GM19035 (cell line): ENCODE data around the gene PMEL.
"Not testable (repeated sequence)": the region's sequence is repeated elsewhere in the genome, so short reads cannot be mapped to it uniquely, and the experiment has no call there.

Source experiments
- ATAC-seq: cut with Tn5 transposase; IDR thresholded peaks from one replicate; pipeline ENCODE4 v1.9.1; 2021; ENCODE audit not compliant: unreplicated experiment

PMEL gene

DNA sequence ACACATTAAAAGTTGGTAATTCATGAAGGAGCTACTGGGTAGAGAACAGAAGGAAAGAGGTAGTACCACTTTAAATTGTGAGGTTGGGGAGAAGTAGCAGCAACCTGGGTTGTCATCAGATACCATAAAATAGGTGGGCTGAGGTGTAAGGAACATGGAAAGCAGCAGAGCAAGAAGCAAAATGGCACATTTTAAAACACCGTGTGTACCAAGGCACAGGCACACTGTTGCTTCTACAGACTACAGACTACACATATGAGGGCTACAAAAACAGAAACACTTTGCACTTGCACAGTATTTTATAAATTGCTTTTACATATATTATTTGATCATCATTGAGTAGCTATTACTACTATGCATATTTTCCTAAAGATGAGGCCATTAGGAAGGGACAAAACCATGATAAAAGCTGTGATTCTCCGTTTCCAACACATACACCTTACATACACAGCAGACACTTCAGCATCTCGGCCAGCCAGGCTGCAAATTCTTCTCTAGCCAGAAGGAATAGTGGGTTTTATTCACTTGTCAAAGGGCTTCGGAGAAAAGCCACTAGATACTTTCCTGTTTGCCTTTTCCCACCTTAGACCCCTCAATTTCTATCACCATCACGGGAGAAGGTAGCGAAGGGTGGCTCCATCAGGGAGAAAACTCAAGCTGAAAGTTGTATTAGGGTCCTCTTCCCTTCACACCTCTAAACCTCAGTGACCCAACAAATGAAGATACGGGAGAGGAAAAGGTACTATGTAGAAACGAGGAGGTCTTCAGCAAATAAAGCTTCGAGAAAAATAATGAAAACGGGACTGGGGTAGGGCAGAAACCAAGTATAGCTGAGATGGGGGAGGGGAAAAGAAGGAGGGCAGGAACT, 39.7 kb downstream of the PMEL start:
- ATAC-seq: no peak

GRCh38 chr12:55925371-55925770, 40.5 kb downstream of the PMEL start:
- no peak for ATAC-seq

DNA sequence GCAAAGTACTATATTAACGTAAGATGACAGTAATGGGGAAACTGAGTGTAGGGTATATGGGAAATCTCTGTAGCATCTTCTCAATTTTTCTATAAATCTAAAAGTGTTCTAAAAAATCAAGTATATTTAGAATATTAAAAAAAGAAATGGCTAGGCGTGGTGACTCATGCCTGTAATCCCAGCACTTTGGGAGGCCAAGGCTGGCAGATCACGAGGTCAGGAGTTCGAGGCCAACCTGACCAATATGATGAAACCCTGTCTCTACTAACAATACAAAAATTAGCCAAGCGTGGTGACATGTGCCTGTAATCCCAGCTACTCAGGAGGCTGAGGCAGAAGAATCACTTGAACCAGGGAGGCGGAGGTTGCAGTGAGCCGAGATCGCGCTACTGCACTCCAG, 42.2 kb downstream of the PMEL start:
- ATAC-seq: not testable (repeated sequence)

- ATAC-seq: no peak
Observed at GRCh38 chr12:55922126-55922525, 43.7 kb downstream of the PMEL start.

DNA sequence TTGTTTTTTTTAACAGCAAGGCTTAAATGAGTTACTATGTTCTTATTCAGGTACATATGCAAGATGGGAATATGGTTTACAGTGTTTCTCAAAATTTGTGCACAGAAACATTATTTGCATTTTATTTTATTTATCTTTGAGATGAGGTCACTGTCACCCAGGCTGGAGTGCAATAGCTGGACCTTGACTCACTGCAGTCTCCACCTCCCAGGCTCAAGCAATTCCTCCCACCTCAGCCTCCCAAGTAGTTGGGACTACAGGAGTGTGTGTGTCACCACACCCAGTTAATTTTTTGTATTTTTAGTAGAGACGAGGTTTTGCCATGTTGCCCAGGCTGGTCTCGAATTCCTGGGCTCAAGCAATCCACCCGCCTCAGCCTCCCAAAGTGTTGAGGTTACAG, 46.8 kb downstream of the PMEL start:
- ATAC-seq: not testable (repeated sequence)

- no peak for ATAC-seq
Observed at GRCh38 chr12:55915482-55915859, 50.4 kb downstream of the PMEL start.

GRCh38 chr12:55912908-55913307, 52.9 kb downstream of the PMEL start:
- no peak for ATAC-seq

- ATAC-seq: no peak
Observed at GRCh38 chr12:55909513-55909884, 56.3 kb downstream of the PMEL start.

- ATAC-seq: no peak
Observed at GRCh38 chr12:55908726-55909512, 56.9 kb downstream of the PMEL start.

DNA sequence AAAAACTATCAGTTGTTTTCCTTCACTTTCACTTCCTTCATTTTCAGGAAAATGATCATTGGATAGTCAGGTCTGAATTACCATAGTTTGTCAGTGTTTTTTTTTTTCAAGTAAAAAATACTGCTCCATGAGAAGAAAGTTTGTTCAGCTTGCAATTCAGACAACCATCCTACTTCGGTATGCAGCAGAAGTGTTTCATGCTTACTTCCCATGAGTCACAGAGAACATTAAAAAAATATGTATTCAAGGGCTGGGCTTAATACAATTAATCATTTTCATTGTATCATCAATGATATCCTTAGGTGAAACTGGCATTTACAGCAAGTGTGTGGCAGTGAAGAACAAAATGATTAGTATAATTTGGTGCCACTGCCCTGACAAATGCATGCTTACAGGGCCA, 59.8 kb downstream of the PMEL start:
- no peak for ATAC-seq
